CD4-positive, alpha-beta T cell (primary cell): ENCODE data around the gene CAMTA1. TPM values are rescaled to one million over a fixed set of nuclear protein-coding genes. Genes with fewer than 3 reads are reported as not detected.
"Not testable (repeated sequence)": the region's sequence is repeated elsewhere in the genome, so short reads cannot be mapped to it uniquely, and the experiment has no call there.

Source experiments
- ATAC-seq: fragments of 200-7000 bp; cut with Tn5 transposase; one replicate; pipeline ENCODE4 v1.10.0; 2022; ENCODE audit warnings: mild to moderate bottlenecking; ENCODE audit not compliant: poor library complexity
- CTCF ChIA-PET: fragments of 350-600 bp; sonication (Branson Sonifier 250); formaldehyde crosslinking; loops from one replicate; lab custom pipeline; 2021; ENCODE audit warnings: antibody characterized with exemption, inconsistent platforms; lab: Charles Lee
- POLR2A ChIA-PET: fragments of 350-600 bp; sonication (Branson Sonifier 250); formaldehyde crosslinking; loops from one replicate; lab custom pipeline; 2021; ENCODE audit warnings: antibody characterized with exemption, inconsistent platforms; lab: Charles Lee
- DNase-seq, 14 experiments: peaks; one replicate each; pipeline ENCODE4 v3.0.0-alpha.2; 2013 to 2020; ENCODE audit warnings: mixed read lengths in 2 of 14
- H3K27ac ChIP-seq, 2 donors: one replicate each; pipeline versions ENCODE4 v1.5.1 to v1.7.0; 2013; ENCODE audit warnings: low read length in 2 of 2, low read depth in 1 of 2, mild to moderate bottlenecking in 1 of 2
- H3K27me3 ChIP-seq, 2 experiments: 1 replicate in 1 of 2; 2 replicates in 1 of 2; pipeline versions ENCODE4 v1.6.1 to v1.7.0; 2013; ENCODE audit warnings: low read length in 2 of 2, control low read depth in 1 of 2, mild to moderate bottlenecking in 1 of 2, moderate library complexity in 1 of 2; ENCODE audit not compliant: insufficient read depth in 2 of 2, control insufficient read depth in 1 of 2
- H3K36me3 ChIP-seq: one replicate; pipeline ENCODE4 v1.6.1; 2013; ENCODE audit warnings: low read length, control low read depth; ENCODE audit not compliant: insufficient read depth
- H3K4me1 ChIP-seq: one replicate; pipeline ENCODE4 v1.6.1; 2013; ENCODE audit warnings: low read length, control low read depth; ENCODE audit not compliant: insufficient read depth
- H3K4me3 ChIP-seq: one replicate; pipeline ENCODE4 v1.5.1; 2013; ENCODE audit warnings: mild to moderate bottlenecking, low read length, moderate library complexity
- H3K9me3 ChIP-seq, 2 experiments: 1 replicate in 1 of 2; 2 replicates in 1 of 2; pipeline versions ENCODE4 v1.6.1 to v1.7.0; 2013; ENCODE audit warnings: low read length in 2 of 2, mild to moderate bottlenecking in 2 of 2, control low read depth in 1 of 2, moderate library complexity in 1 of 2; ENCODE audit not compliant: control insufficient read depth in 1 of 2, insufficient read depth in 1 of 2
- H3K27ac Mint-ChIP-seq: one replicate; pipeline ENCODE4 v1.8.0; 2020; ENCODE audit warnings: mixed read lengths
- H3K27me3 Mint-ChIP-seq: one replicate; pipeline ENCODE4 v1.8.0; 2021; ENCODE audit warnings: mixed read lengths
- H3K36me3 Mint-ChIP-seq: one replicate; pipeline ENCODE4 v1.8.0; 2021; ENCODE audit warnings: low read depth, mixed read lengths
- H3K4me1 Mint-ChIP-seq: one replicate; pipeline ENCODE4 v1.8.0; 2021; ENCODE audit warnings: low read depth, mixed read lengths
- H3K4me3 Mint-ChIP-seq: one replicate; pipeline ENCODE4 v1.8.0; 2020; ENCODE audit warnings: mild to moderate bottlenecking, mixed read lengths
- H3K9me3 Mint-ChIP-seq: one replicate; pipeline ENCODE4 v1.8.0; 2020; ENCODE audit warnings: mixed read lengths
- CTCF ChIP-seq: fragments of 200-600 bp; IDR thresholded peaks from one replicate; pipeline ENCODE4 v1.8.0; 2022; ENCODE audit warnings: antibody characterized with exemption, mild to moderate bottlenecking
- intact Hi-C, 2 experiments: fragments of 100-400 bp; cut with DNase I in 1 of 2; cut with micrococcal nuclease in 1 of 2; formaldehyde crosslinking; loops; one replicate each; pipeline versions ENCODE4 v1.15.1 to v1.9.0; 2023 to 2025; cut with DNase I, micrococcal nuclease
- total RNA-seq, 174 experiments: library from RNA in 2 of 174; stranded (reverse) in 2 of 174; gene quantifications; one replicate each; pipeline ENCODE4 v1.2.3 and lab custom pipeline; 2021 to 2026

Gene CAMTA1
- total RNA-seq, 2 experiments from 2014 or later, result 38.6 to 39.3 TPM

DNA sequence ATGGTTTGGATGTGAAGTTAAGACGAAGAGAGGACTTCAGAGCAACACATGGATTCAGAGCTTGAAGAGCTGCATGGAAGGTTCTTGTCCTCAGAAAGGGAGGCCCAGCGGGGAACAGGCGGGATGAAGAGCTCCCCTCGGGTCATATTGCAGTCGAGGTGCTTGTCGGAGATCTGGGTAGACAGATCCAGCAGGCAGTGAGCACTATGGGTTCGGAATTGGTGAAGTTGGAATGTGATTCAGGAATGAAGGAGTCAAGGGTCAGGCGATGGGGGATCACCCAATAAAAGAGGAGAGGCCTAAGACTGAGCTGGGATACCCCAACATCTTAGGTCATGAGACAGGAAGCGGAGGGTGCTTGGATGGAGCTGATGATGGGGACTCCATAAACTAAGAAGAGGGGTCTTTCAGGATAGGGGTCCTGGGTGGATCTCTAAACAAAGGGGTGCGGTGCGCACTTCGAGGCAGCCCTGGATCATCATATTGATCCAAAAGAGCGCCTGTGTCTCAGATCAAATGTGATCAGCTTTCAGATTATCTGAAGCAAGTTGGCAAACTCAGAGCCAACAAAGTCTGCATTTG lies 809.6 kb downstream of the CAMTA1 start:
- ChIA-PET CTCF (no interaction called here), POLR2A (no interaction called here)
- Histone ChIP-seq H3K27ac (no peak overlapping the region), H3K4me3 (no peak overlapping the region), H3K4me1 (no peaks in the 10 kb centered on the region), H3K9me3 (no peaks in the 10 kb centered on the region), H3K36me3 (no peaks in the 10 kb centered on the region), H3K27me3 (peaks cover 0 to 5% of the 10 kb centered on the region in 2 experiments)
- DNase-seq (no peak), ATAC-seq (no peak)
- Mint-ChIP-seq H3K9me3 (peaks cover 4% of the 10 kb centered on the region), H3K4me1 (no peaks in the 10 kb centered on the region), H3K27ac (no peak overlapping the region), H3K36me3 (no peaks in the 10 kb centered on the region), H3K4me3 (no peak overlapping the region), H3K27me3 (peaks cover 9% of the 10 kb centered on the region)
- no peak for TF ChIP-seq CTCF
- intact Hi-C loops, result no loop called here

DNA sequence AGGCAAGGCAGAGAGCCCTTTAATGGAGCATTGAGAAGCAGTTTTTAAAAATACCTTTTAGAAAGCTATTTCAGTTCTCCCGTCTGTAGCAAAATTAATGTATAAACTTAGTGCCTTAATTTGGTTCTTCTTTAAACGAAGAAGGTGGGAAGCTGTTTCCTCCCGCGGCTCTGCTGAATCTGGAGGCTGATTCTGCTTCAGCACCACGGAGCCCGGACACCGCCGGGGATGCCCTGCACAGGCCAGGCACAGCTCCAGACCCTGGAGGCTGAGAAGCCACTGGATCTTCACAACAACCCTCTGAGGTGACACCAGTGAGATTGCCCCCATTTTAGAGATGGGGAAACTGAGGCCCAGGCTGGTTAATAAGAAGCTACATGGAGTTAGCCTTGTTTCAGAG lies 810.1 kb downstream of the CAMTA1 start:
- Histone ChIP-seq H3K9me3 (no peaks in the 10 kb centered on the region), H3K27ac (no peak overlapping the region), H3K4me3 (no peak overlapping the region), H3K27me3 (peaks cover 0 to 5% of the 10 kb centered on the region in 2 experiments), H3K4me1 (no peaks in the 10 kb centered on the region), H3K36me3 (no peaks in the 10 kb centered on the region)
- ChIA-PET POLR2A (no interaction called here), CTCF (no interaction called here)
- Mint-ChIP-seq H3K27me3 (peaks cover 9% of the 10 kb centered on the region), H3K9me3 (peaks cover 4% of the 10 kb centered on the region), H3K4me3 (no peak overlapping the region), H3K36me3 (no peaks in the 10 kb centered on the region), H3K27ac (no peak overlapping the region), H3K4me1 (no peaks in the 10 kb centered on the region)
- intact Hi-C loops, result no loop called here
- no peak for TF ChIP-seq CTCF
- no peak for DNase-seq
- ATAC-seq, result no peak

- ATAC-seq, result no peak
- CTCF ChIA-PET, result no interaction called here
- no peak for TF ChIP-seq CTCF
- peaks cover 4% of the 10 kb centered on the region for H3K9me3 Mint-ChIP-seq
- H3K27ac ChIP-seq, result no peak overlapping the region
- intact Hi-C loops, result no loop called here
- H3K27me3 ChIP-seq, result peaks cover 0 to 5% of the 10 kb centered on the region in 2 experiments
- H3K36me3 ChIP-seq, result no peaks in the 10 kb centered on the region
- H3K4me1 ChIP-seq, result no peaks in the 10 kb centered on the region
- H3K27ac Mint-ChIP-seq, result no peak overlapping the region
- no peaks in the 10 kb centered on the region for H3K9me3 ChIP-seq
- peaks cover 9% of the 10 kb centered on the region for H3K27me3 Mint-ChIP-seq
- no peaks in the 10 kb centered on the region for H3K4me1 Mint-ChIP-seq
- POLR2A ChIA-PET, result no interaction called here
- H3K36me3 Mint-ChIP-seq, result no peaks in the 10 kb centered on the region
- H3K4me3 Mint-ChIP-seq, result no peak overlapping the region
- DNase-seq, result no peak
- H3K4me3 ChIP-seq, result no peak overlapping the region
Observed at GRCh38 chr1:7596126-7596965, 811.1 kb downstream of the CAMTA1 start.

DNA sequence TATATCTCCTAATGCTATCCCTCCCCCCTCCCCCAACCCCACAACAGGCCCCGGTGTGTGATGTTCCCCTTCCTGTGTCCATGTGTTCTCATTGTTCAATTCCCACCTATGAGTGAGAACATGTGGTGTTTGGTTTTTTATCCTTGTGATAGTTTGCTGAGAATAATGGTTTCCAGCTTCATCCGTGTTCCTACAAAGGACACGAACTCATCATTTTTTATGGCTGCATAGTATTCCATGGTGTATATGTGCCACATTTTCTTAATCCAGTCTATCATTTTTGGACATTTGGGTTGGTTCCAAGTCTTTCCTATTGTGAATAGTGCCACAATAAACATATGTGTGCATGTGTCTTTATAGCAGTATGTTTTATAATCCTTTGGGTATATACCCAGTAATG lies 812.8 kb downstream of the CAMTA1 start:
- H3K4me3 Mint-ChIP-seq, H3K4me1 Mint-ChIP-seq, POLR2A ChIA-PET, H3K36me3 ChIP-seq, DNase-seq, H3K27me3 ChIP-seq, H3K9me3 ChIP-seq, H3K4me3 ChIP-seq, H3K27me3 Mint-ChIP-seq, H3K4me1 ChIP-seq, H3K27ac ChIP-seq, H3K27ac Mint-ChIP-seq, ATAC-seq, H3K36me3 Mint-ChIP-seq, CTCF ChIA-PET, H3K9me3 Mint-ChIP-seq, intact Hi-C loops: not testable (repeated sequence)

GRCh38 chr1:7604906-7605305 lies 819.7 kb downstream of the CAMTA1 start:
- intact Hi-C loops, CTCF ChIA-PET, H3K36me3 Mint-ChIP-seq, H3K27me3 Mint-ChIP-seq, H3K4me3 Mint-ChIP-seq, H3K9me3 ChIP-seq, H3K27me3 ChIP-seq, H3K4me1 ChIP-seq, H3K4me3 ChIP-seq, H3K27ac ChIP-seq, H3K4me1 Mint-ChIP-seq, DNase-seq, H3K9me3 Mint-ChIP-seq, H3K36me3 ChIP-seq, ATAC-seq, H3K27ac Mint-ChIP-seq, POLR2A ChIA-PET: not testable (repeated sequence)
